Measurements from ENCODE around the gene FAM20A.

The FAM20A gene

GRCh38 chr17:68640242-68640989 lies 39.2 kb upstream of the FAM20A start (continued):
- TF ChIP-seq ZNF792 (tag by site-specific recombination; IDR thresholded peaks at IDR 0.05) (no peak), ZNF416 (tag by site-specific recombination; IDR thresholded peaks at IDR 0.05) (no peak), ZNF558 (tag by site-specific recombination; IDR thresholded peaks at IDR 0.05) (no peak), ZNF610 (tag by site-specific recombination; IDR thresholded peaks at IDR 0.05; ENCODE audit: borderline replicate concordance) (no peak), ZNF211 (tag by site-specific recombination; IDR thresholded peaks at IDR 0.05; ENCODE audit: low read depth) (no peak), ZNF747 (tag by site-specific recombination; IDR thresholded peaks at IDR 0.05) (no peak), ZNF76 (tag by site-specific recombination; IDR thresholded peaks at IDR 0.05; ENCODE audit: borderline replicate concordance, low read depth) (no peak), KLF1 (tag by site-specific recombination; IDR thresholded peaks at IDR 0.05) (no peak)
- TF ChIP-seq, protein P1, sequence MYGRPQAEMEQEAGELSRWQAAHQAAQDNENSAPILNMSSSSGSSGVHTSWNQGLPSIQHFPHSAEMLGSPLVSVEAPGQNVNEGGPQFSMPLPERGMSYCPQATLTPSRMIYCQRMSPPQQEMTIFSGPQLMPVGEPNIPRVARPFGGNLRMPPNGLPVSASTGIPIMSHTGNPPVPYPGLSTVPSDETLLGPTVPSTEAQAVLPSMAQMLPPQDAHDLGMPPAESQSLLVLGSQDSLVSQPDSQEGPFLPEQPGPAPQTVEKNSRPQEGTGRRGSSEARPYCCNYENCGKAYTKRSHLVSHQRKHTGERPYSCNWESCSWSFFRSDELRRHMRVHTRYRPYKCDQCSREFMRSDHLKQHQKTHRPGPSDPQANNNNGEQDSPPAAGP (tag by site-specific recombination; IDR thresholded peaks at IDR 0.05) = no peak
- TF ChIP-seq, protein P2, sequence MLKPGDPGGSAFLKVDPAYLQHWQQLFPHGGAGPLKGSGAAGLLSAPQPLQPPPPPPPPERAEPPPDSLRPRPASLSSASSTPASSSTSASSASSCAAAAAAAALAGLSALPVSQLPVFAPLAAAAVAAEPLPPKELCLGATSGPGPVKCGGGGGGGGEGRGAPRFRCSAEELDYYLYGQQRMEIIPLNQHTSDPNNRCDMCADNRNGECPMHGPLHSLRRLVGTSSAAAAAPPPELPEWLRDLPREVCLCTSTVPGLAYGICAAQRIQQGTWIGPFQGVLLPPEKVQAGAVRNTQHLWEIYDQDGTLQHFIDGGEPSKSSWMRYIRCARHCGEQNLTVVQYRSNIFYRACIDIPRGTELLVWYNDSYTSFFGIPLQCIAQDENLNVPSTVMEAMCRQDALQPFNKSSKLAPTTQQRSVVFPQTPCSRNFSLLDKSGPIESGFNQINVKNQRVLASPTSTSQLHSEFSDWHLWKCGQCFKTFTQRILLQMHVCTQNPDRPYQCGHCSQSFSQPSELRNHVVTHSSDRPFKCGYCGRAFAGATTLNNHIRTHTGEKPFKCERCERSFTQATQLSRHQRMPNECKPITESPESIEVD (tag by site-specific recombination; IDR thresholded peaks at IDR 0.05) = no peak

DNA sequence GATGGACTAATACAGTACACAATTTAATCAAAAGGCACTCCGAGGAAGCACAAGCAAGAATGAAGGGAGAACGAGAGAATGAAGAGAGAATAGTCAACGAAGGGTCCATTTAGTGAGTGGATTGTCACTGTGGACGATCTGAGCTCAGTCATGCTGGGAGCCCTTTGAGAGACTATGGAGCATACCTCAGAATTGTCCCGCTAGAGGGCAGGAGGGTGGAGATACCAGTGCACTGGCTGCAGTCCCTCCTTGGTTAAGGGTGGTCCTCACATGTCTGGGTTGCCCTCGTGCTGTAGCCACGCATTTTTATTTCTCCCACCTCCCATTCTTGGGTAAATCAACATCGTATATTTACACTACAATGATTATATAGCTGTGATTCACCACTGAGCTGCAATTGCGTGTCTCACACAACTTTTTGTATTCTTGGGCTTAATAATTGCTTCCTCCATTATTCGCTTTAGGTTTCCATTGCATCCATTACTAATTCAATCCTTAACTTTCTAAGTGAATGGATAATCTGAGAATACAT lies 33.2 kb upstream of the FAM20A start:
- no peaks in the 10 kb centered on the region for H3K36me3 ChIP-seq (ENCODE audit: control insufficient read depth in 2 of 2, insufficient read depth in 1 of 2, low read length in 2 of 2)
- no peaks in the 10 kb centered on the region for H3K4me1 ChIP-seq (ENCODE audit: control insufficient read depth, insufficient read depth, low read length)
- H3K9me3 ChIP-seq (ENCODE audit: control insufficient read depth, insufficient read depth, low read depth, low read length) = no peaks in the 10 kb centered on the region
- POLR2A ChIA-PET = no interaction called here
- TF ChIP-seq, protein P3, sequence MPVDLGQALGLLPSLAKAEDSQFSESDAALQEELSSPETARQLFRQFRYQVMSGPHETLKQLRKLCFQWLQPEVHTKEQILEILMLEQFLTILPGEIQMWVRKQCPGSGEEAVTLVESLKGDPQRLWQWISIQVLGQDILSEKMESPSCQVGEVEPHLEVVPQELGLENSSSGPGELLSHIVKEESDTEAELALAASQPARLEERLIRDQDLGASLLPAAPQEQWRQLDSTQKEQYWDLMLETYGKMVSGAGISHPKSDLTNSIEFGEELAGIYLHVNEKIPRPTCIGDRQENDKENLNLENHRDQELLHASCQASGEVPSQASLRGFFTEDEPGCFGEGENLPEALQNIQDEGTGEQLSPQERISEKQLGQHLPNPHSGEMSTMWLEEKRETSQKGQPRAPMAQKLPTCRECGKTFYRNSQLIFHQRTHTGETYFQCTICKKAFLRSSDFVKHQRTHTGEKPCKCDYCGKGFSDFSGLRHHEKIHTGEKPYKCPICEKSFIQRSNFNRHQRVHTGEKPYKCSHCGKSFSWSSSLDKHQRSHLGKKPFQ (tag by site-specific recombination; IDR thresholded peaks at IDR 0.05) = no peak
- TF ChIP-seq ZNF548 (tag by site-specific recombination; IDR thresholded peaks at IDR 0.05) (no peak), GLIS2 (tag by site-specific recombination; IDR thresholded peaks at IDR 0.05) (no peak), ZNF521 (tag by site-specific recombination; IDR thresholded peaks at IDR 0.05) (no peak), KLF9 (tag by site-specific recombination; IDR thresholded peaks at IDR 0.05; ENCODE audit: low read depth) (no peak), ZNF140 (tag by site-specific recombination; IDR thresholded peaks at IDR 0.05) (no peak), ZBTB17 (tag by site-specific recombination; IDR thresholded peaks at IDR 0.05) (no peak), ZNF121 (tag by site-specific recombination; IDR thresholded peaks at IDR 0.05) (no peak), ZNF76 (tag by site-specific recombination; IDR thresholded peaks at IDR 0.05; ENCODE audit: borderline replicate concordance, low read depth) (no peak)
- TF ChIP-seq, protein P4, sequence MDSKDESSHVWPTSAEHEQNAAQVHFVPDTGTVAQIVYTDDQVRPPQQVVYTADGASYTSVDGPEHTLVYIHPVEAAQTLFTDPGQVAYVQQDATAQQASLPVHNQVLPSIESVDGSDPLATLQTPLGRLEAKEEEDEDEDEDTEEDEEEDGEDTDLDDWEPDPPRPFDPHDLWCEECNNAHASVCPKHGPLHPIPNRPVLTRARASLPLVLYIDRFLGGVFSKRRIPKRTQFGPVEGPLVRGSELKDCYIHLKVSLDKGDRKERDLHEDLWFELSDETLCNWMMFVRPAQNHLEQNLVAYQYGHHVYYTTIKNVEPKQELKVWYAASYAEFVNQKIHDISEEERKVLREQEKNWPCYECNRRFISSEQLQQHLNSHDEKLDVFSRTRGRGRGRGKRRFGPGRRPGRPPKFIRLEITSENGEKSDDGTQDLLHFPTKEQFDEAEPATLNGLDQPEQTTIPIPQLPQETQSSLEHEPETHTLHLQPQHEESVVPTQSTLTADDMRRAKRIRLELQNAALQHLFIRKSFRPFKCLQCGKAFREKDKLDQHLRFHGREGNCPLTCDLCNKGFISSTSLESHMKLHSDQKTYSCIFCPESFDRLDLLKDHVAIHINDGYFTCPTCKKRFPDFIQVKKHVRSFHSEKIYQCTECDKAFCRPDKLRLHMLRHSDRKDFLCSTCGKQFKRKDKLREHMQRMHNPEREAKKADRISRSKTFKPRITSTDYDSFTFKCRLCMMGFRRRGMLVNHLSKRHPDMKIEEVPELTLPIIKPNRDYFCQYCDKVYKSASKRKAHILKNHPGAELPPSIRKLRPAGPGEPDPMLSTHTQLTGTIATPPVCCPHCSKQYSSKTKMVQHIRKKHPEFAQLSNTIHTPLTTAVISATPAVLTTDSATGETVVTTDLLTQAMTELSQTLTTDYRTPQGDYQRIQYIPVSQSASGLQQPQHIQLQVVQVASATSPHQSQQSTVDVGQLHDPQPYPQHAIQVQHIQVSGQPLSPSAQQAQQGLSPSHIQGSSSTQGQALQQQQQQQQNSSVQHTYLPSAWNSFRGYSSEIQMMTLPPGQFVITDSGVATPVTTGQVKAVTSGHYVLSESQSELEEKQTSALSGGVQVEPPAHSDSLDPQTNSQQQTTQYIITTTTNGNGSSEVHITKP (tag by site-specific recombination; IDR thresholded peaks at IDR 0.05) = no peak
- TF ChIP-seq, protein P5, sequence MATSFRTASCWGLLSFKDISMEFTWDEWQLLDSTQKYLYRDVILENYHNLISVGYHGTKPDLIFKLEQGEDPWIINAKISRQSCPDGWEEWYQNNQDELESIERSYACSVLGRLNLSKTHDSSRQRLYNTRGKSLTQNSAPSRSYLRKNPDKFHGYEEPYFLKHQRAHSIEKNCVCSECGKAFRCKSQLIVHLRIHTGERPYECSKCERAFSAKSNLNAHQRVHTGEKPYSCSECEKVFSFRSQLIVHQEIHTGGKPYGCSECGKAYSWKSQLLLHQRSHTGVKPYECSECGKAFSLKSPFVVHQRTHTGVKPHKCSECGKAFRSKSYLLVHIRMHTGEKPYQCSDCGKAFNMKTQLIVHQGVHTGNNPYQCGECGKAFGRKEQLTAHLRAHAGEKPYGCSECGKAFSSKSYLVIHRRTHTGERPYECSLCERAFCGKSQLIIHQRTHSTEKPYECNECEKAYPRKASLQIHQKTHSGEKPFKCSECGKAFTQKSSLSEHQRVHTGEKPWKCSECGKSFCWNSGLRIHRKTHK (tag by site-specific recombination; IDR thresholded peaks at IDR 0.05) = no peak
- H3K4me3 ChIP-seq (ENCODE audit: low read depth, low read length) = no peak overlapping the region
- H3K27ac ChIP-seq (ENCODE audit: extremely low read depth, low read depth, low read length) = no peak overlapping the region
- CTCF ChIA-PET = interaction anchor here (1.7 kb wide), 1 partner anchor 20 kb away, joined by 9 read pairs; no protein-coding TSS in a partner anchor

Data from HEK293 (cell line).